Heart right ventricle (tissue), 16 donors: ENCODE results near the gene ZNF81. TPM values are rescaled to one million over a fixed set of nuclear protein-coding genes. Genes with fewer than 3 reads are reported as not detected.

Source experiments
- ATAC-seq, 8 donors: fragments of 200-7000 bp; cut with Tn5 transposase; one replicate each; pipeline ENCODE4 v1.9.1; 2020; ENCODE audit warnings: mild to moderate bottlenecking in 8 of 8, moderate library complexity in 8 of 8, moderate number of reproducible peaks in 1 of 8
- DNase-seq, 2 donors: peaks; one replicate each; pipeline ENCODE4 v3.0.0-alpha.2; 2020
- H3K27ac ChIP-seq, 10 donors: fragments of 200-600 bp; sonication (generic) in 2 of 10; one replicate each; pipeline versions ENCODE4 v1.5.0 to v1.8.0; 2020 to 2022; ENCODE audit warnings: mild to moderate bottlenecking in 3 of 10
- H3K27me3 ChIP-seq, 7 donors: fragments of 200-600 bp; one replicate each; pipeline ENCODE4 v1.8.0; 2021 to 2022; ENCODE audit warnings: mild to moderate bottlenecking in 2 of 7
- H3K36me3 ChIP-seq, 9 donors: fragments of 200-600 bp; sonication (generic) in 1 of 9; one replicate each; pipeline versions ENCODE4 v1.5.0 to v1.8.0; 2020 to 2022; ENCODE audit warnings: mild to moderate bottlenecking in 2 of 9
- H3K4me1 ChIP-seq, 9 donors: fragments of 200-600 bp; sonication (generic) in 1 of 9; one replicate each; pipeline versions ENCODE4 v1.5.0 to v1.8.0; 2020 to 2022; ENCODE audit warnings: mild to moderate bottlenecking in 4 of 9
- H3K4me3 ChIP-seq, 10 donors: fragments of 200-600 bp; sonication (generic) in 2 of 10; one replicate each; pipeline versions ENCODE4 v1.5.0 to v1.8.0; 2020 to 2022; ENCODE audit warnings: mild to moderate bottlenecking in 7 of 10, moderate library complexity in 2 of 10
- H3K9me3 ChIP-seq, 11 donors: fragments of 200-600 bp in 10 of 11; sonication (generic) in 2 of 11; one replicate each; pipeline versions ENCODE4 v1.5.0 to v1.8.0; 2013 to 2022; ENCODE audit warnings: mild to moderate bottlenecking in 2 of 11, control low read depth in 1 of 11, moderate library complexity in 1 of 11
- CTCF ChIP-seq, 9 donors: fragments of 200-600 bp; sonication (generic) in 2 of 9; IDR thresholded peaks; one replicate each; pipeline versions ENCODE4 v1.5.0 to v1.8.0; 2021 to 2022; ENCODE audit warnings: antibody characterized with exemption in 9 of 9, mild to moderate bottlenecking in 5 of 9, moderate library complexity in 1 of 9
- WGBS, 2 donors: extraction: QIAGEN DNeasy Blood & Tissue Kit; methylation state at CpG; one replicate each; pipeline ENCODE4 v1.1.7; 2013; ENCODE audit warnings: inconsistent platforms in 1 of 2; 5-methylcytosine and 5-hydroxymethylcytosine counted together
- intact Hi-C, 10 donors: fragments of 100-400 bp; cut with DNase I; formaldehyde crosslinking; loops; one replicate each; pipeline versions ENCODE4 v1.11.1 to v1.14.2; 2022
- polyA plus RNA-seq, 2 donors: library from polyadenylated mRNA; stranded (reverse); fragments of 200-250 nt; gene quantifications; one replicate each; pipeline ENCODE4 v1.2.3, GENCODE V29; 2013
- total RNA-seq, 10 donors: library from RNA; stranded (reverse); fragmentation: NEBNext Ultra II Directional in 3 of 10; extraction: Animal tissue kit (Norgen Biotek cat#: 25700) in 3 of 10; gene quantifications; one replicate each; pipeline versions ENCODE4 v1.2.1 to v1.2.4, GENCODE V29; 2021 to 2023
- donor health status: Arrhythmogenic right ventricular cardiomyopathy.
- donor health status: ischemic (EF 13 %, LVEDD 7.1; RV severe dilation, severe dysfunction).
- donor health status: healthy with polysubstance abuse.
- donor health status: DM: no; HTN: yes; CAD: no.
- donor health status: DM: no; HTN: no; CAD: no.
- donor health status: ischemic (EF 25% LVEDD 6.9; RV normal size, moderate dysfunction).
- donor health status: ischemic (EF 25% LVEDD 5.7; RV mildly dilated, moderate dysfunction).
- donor health status: healthy.
- donor health status: DM: yes; HTN: yes; CAD: no.
- donor health status: Ischemic cardiomyopathy.
- donor health status: ischemic (EF 35%, LVEDD 5.7; RV mildly dilated, moderate dysfunction).
- donor health status: nonischemic (EF 11% LVEDD 7.7; RV severe dilation, severe dysfunction).
- donor health status: DM: yes; HTN: yes; CAD: no.
- donor health status: PGD.
- donor health status: ischemic (EF 29% LVEDD 5.4; RV normal size, mild dysfunction).
- donor health status: nonischemic (EF 23%, LVEDD 6.1; RV moderate dilation, normal function).

The ZNF81 gene
- total and polyA plus RNA-seq, 12 donors, result 1.8 to 10.1 (median 6.5) TPM

- DNase-seq (no peak), ATAC-seq (no peak)
- Histone ChIP-seq H3K36me3 (peaks cover 0 to 4% (median 0%) of the 10 kb centered on the region in 9 donors), H3K27me3 (peaks cover 0 to under 1% (median 0%) of the 10 kb centered on the region in 7 donors), H3K4me3 (no peak overlapping the region), H3K27ac (no peak overlapping the region), H3K4me1 (peaks cover 0 to 19% (median 6%) of the 10 kb centered on the region in 9 donors), H3K9me3 (no peaks in the 10 kb centered on the region)
- intact Hi-C loops, result loop anchor here in 8 of 10 donors (5.0 to 10.0 kb wide), 5 partner anchors 184 to 356 kb away; partner anchors contain the start of genes ELK1 (in 2 of the 8), UXT (in 2 of the 8) and ZNF41 (in 1 of the 8)
- WGBS, 2 donors, result 70 to 78% methylated on average over 1 of the region's 1 CpG
- no peak for TF ChIP-seq CTCF (IDR thresholded peaks at IDR 0.05)
These were observed 1.7 kb downstream of the ZNF81 start for GRCh38 chrX:47838361-47838760.

- peaks cover 0 to 4% (median 0%) of the 10 kb centered on the region in 9 donors for H3K36me3 ChIP-seq
- TF ChIP-seq CTCF (IDR thresholded peaks at IDR 0.05), result no peak
- DNase-seq, result no peak
- no peaks in the 10 kb centered on the region for H3K9me3 ChIP-seq
- intact Hi-C loops, result no loop called here
- peaks cover 0 to 3% (median 0%) of the 10 kb centered on the region in 7 donors for H3K27me3 ChIP-seq
- ATAC-seq, result no peak
- peaks cover 0 to 19% (median 6%) of the 10 kb centered on the region in 9 donors for H3K4me1 ChIP-seq
- WGBS, 2 donors, result 89 to 93% methylated on average over 4 of the region's 4 CpGs
- H3K4me3 ChIP-seq, result no peak overlapping the region
- no peak overlapping the region for H3K27ac ChIP-seq
These were observed 3.4 kb downstream of the ZNF81 start for GRCh38 chrX:47840111-47840510.

- no peak for TF ChIP-seq CTCF (IDR thresholded peaks at IDR 0.05)
- H3K4me1 ChIP-seq, result no peaks in the 10 kb centered on the region
- DNase-seq (no peak), ATAC-seq (no peak)
- peaks cover 0 to 25% (median 4%) of the 10 kb centered on the region in 9 donors for H3K36me3 ChIP-seq
- WGBS, 2 donors, result 85 to 97% methylated on average over 1 of the region's 1 CpG
- H3K27me3 ChIP-seq, result peaks cover 0 to 10% (median 0%) of the 10 kb centered on the region in 7 donors
- no peak overlapping the region for H3K27ac ChIP-seq
- no peak overlapping the region for H3K4me3 ChIP-seq
- intact Hi-C loops, result no loop called here
- no peaks in the 10 kb centered on the region for H3K9me3 ChIP-seq
These were observed 6.7 kb downstream of the ZNF81 start for GRCh38 chrX:47843363-47843762.

DNA sequence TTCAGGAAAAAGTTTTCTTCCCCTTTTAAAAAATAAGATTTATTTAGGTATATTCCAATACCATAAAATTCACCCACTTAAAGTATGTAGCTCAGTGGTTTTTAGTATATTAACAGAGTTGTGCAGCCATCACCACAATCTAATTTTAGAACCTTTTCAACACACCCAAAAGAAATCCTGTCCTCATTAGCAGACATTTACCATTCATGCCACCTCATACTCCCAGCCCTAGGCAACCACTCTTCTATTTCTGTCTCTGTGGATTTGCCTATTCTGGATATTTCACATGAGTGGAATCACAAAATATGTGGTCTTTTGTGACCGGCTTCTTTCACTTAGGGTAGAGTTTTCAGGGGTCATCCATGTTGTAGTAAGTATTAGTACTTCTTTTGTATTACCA lies 7.4 kb downstream of the ZNF81 start:
- Histone ChIP-seq H3K27ac (peak overlapping the region in 1 of 10 donors; percentile 34), H3K9me3 (no peaks in the 10 kb centered on the region), H3K36me3 (peaks cover 0 to 32% (median 4%) of the 10 kb centered on the region in 9 donors), H3K27me3 (peaks cover 0 to 14% (median 0%) of the 10 kb centered on the region in 7 donors), H3K4me1 (no peaks in the 10 kb centered on the region), H3K4me3 (no peak overlapping the region)
- 86% methylated on average over 1 of the region's 1 CpG for WGBS, 2 donors
- ATAC-seq, result peak in 1 of 8 donors; percentile 53
- TF ChIP-seq CTCF (IDR thresholded peaks at IDR 0.05), result no peak
- intact Hi-C loops, result no loop called here
- no peak for DNase-seq
